AG04449 (cell line): ENCODE measurements around the gene NATD1.

Experiments used
- CTCF ChIA-PET: fragments of 350-600 bp; formaldehyde crosslinking; extraction: SDS; loops from one replicate; lab custom pipeline; 2021; ENCODE audit warnings: antibody characterized with exemption; lab: Yijun Ruan, JAX
- POLR2A ChIA-PET: fragments of 400-600, 350-600 bp; formaldehyde crosslinking; extraction: SDS; loops from one replicate; lab custom pipeline; 2020; ENCODE audit warnings: antibody characterized with exemption, inconsistent platforms; lab: Yijun Ruan, JAX
- DNase-seq: peaks from one replicate; pipeline ENCODE4 v3.0.0-alpha.2; 2010; ENCODE audit warnings: low read depth, low spot score
- H3K4me3 ChIP-seq: 2 replicates; pipeline ENCODE4 v1.5.1; 2011; ENCODE audit warnings: low read depth, mild to moderate bottlenecking, control low read depth, low read length
- TF ChIP-seq, protein P1 (sequence below): IDR thresholded peaks from one replicate; pipeline ENCODE4 v1.5.1; 2011; ENCODE audit warnings: mild to moderate bottlenecking, moderate library complexity, low read length, control low read depth, inconsistent platforms; ENCODE audit not compliant: insufficient read depth; ENCODE audit errors: missing control alignments

NATD1 gene

DNA sequence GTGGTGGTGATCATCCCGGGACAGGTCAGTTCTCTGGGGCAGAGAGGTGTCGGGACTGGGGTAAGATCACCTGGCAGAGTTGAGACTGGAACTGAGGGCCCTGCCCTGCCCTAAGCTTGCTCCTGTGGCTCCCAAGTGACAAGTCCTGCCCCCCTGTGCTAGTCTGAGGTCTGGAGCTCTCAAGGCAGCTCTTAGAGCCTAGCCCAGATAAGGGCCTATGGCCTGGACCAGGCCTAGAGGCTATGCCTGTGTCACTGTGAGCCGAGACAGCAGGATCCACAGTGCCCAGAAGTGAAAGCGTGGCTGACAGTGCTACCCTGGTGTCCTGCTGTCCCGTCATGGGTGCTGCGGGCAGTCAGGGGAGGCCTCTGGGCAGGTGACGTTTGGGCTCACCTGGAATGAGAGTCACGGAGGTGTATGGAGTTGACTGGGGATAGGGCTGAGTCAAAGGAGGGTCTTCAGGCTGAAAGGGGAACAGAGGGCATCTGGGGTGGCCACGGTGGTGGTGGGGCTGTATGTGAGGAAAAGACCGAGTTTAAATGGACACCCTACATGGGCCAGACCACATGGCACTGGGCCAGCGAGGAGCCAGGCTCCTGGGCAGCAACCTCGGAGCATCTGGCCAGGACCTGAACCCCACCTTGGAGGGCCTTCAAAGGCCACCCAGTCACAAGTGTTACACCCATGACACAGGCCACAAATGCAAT lies 5.5 kb downstream of the NATD1 start:
- CTCF ChIA-PET: interaction anchor here (3.5 kb wide), 1 partner anchor 119 kb away, joined by 23 read pairs; no protein-coding TSS in a partner anchor
- H3K4me3 ChIP-seq: no peak overlapping the region
- TF ChIP-seq, protein P1, sequence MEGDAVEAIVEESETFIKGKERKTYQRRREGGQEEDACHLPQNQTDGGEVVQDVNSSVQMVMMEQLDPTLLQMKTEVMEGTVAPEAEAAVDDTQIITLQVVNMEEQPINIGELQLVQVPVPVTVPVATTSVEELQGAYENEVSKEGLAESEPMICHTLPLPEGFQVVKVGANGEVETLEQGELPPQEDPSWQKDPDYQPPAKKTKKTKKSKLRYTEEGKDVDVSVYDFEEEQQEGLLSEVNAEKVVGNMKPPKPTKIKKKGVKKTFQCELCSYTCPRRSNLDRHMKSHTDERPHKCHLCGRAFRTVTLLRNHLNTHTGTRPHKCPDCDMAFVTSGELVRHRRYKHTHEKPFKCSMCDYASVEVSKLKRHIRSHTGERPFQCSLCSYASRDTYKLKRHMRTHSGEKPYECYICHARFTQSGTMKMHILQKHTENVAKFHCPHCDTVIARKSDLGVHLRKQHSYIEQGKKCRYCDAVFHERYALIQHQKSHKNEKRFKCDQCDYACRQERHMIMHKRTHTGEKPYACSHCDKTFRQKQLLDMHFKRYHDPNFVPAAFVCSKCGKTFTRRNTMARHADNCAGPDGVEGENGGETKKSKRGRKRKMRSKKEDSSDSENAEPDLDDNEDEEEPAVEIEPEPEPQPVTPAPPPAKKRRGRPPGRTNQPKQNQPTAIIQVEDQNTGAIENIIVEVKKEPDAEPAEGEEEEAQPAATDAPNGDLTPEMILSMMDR: no peak
- no peak for DNase-seq
- POLR2A ChIA-PET: no interaction called here

GRCh38 chr17:21246698-21247097 lies 6.5 kb downstream of the NATD1 start:
- no peak for DNase-seq
- H3K4me3 ChIP-seq: no peak overlapping the region
- CTCF ChIA-PET: interaction anchor here (1.2 kb wide), 1 partner anchor 265 kb away, joined by 3 read pairs; no protein-coding TSS in a partner anchor
- POLR2A ChIA-PET: no interaction called here
- TF ChIP-seq, protein P1: no peak

DNA sequence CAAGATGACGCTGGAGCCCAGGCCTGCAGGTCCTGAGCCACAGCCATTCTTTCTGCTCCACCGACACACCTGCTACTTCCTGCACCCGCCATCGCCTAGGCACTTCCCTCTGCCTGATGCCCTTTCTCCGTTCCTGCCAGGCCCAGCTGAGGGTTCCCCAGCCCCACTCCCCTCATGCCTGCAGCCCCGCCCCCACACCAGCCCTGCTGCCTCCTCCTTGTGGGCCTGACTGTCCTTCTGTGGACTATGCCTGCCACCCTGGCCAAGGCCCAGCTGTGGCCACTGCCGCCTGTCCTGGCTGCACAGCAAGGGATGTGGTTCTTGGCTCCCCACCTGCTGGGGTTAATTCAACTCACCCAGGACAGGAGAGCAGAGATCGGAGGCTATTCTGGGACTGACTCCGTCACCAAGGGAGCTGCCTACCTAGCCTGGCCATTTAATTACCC lies 7.5 kb downstream of the NATD1 start:
- no peak overlapping the region for H3K4me3 ChIP-seq
- no peak for DNase-seq
- TF ChIP-seq, protein P1: no peak
- CTCF ChIA-PET: interaction anchor here (1.2 kb wide), 1 partner anchor 266 kb away, joined by 3 read pairs; no protein-coding TSS in a partner anchor
- POLR2A ChIA-PET: no interaction called here

GRCh38 chr17:21243516-21244303 lies 9.5 kb downstream of the NATD1 start:
- no peak overlapping the region for H3K4me3 ChIP-seq
- POLR2A ChIA-PET: no interaction called here
- CTCF ChIA-PET: no interaction called here
- no peak for DNase-seq
- TF ChIP-seq, protein P1: no peak

GRCh38 chr17:21242780-21243515 lies 10.3 kb downstream of the NATD1 start:
- CTCF ChIA-PET: no interaction called here
- TF ChIP-seq, protein P1: no peak

More at GRCh38 chr17:21242780-21243515, 10.3 kb downstream of the NATD1 start:
- POLR2A ChIA-PET: no interaction called here
- DNase-seq: no peak
- no peak overlapping the region for H3K4me3 ChIP-seq
